ENCODE measurements around the gene TMEM41A. TPM values are rescaled to one million over a fixed set of nuclear protein-coding genes. Genes with fewer than 3 reads are reported as not detected.

The TMEM41A gene
- total RNA-seq, 2 experiments from 2014 or later = 16.3 to 20.4 TPM

DNA sequence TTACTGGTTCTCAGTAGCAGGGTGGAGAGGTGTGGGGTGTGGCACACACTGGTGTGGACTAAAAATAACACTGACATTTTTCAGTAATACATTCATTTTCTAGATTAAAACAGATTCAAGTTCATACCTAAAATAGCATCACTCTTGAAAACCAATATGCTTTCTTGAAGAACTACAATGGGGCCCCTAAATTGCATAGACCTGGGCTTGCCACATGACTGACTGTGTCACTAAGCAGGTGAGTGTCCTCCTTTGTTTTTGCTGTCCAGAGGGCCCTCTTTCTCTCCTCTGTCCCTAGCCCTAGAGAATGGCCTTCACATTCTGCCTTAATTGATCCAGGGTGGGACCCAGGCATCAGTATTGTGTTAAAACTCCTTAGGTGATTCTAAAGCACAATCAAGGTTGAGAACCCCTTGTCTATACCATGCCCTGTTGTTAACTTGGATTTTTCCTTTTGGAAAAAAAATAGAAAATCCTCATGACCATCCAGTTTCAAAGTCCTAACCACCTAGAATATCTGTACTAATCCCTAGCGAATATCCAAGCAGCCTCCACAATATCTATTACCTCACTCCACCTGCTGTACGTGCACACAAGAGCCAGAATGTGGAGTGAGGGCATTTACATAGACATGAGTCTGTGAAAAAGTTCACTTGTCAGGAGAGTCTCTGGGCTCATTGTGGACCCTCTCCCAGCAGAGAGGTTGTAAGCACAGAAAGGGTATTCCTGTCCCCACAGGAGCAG lies 18.7 kb upstream of the TMEM41A start:
- Mint-ChIP-seq H3K27ac (no peak overlapping the region), H3K27me3 (peaks cover 32% of the 10 kb centered on the region), H3K4me3 (no peak overlapping the region), H3K4me1 (no peaks in the 10 kb centered on the region), H3K9me3 (ENCODE audit: low read depth) (no peaks in the 10 kb centered on the region), H3K36me3 (no peaks in the 10 kb centered on the region)
- CTCF ChIA-PET = no interaction called here
- DNase-seq (no peak), ATAC-seq (no peak)

GRCh38 chr3:185511711-185512110 lies 12.9 kb upstream of the TMEM41A start:
- Mint-ChIP-seq H3K4me3 (no peak overlapping the region), H3K4me1 (no peaks in the 10 kb centered on the region), H3K27me3 (peaks cover 19% of the 10 kb centered on the region), H3K27ac (no peak overlapping the region), H3K9me3 (ENCODE audit: low read depth) (no peaks in the 10 kb centered on the region), H3K36me3 (no peaks in the 10 kb centered on the region)
- DNase-seq = no peak
- CTCF ChIA-PET = no interaction called here
- no peak for ATAC-seq

DNA sequence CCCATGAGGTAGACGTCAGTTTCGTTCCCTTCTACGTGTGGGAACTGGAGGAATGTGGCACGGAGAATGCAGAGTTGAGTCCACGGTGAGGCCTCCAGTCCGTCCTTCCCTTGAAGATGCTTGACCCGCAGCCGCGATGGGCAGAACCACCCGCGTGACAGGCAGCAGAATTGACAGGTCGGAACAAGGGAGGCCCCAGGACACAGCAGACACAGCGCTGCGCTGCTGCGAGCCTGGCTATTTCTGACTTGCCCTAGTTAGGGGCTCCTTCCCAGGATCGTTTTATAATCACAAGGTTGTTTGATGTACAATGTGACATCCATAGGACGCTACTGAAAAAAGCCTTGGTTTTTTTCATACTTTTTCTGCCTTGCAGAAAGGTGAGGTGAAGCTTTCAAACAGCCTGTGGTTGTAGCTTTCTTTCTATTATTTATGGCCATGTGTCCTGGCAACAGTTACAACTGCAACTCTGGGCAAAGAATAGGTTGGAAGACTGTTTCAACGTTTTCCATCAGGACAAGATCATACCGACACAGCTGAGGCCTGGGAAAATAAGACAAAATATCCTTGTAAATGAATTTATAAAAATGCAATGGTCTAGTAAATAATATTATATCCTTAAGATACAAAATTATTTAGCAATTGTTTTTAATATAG lies 9.6 kb upstream of the TMEM41A start:
- Mint-ChIP-seq H3K4me1 (no peaks in the 10 kb centered on the region), H3K27me3 (peaks cover 7% of the 10 kb centered on the region), H3K9me3 (ENCODE audit: low read depth) (no peaks in the 10 kb centered on the region), H3K4me3 (no peak overlapping the region), H3K27ac (no peak overlapping the region), H3K36me3 (no peaks in the 10 kb centered on the region)
- DNase-seq = no peak
- CTCF ChIA-PET = interaction anchor here (2.2 kb wide), 1 partner anchor 50 kb away, joined by 6 read pairs; no protein-coding TSS in a partner anchor
- ATAC-seq = no peak

DNA sequence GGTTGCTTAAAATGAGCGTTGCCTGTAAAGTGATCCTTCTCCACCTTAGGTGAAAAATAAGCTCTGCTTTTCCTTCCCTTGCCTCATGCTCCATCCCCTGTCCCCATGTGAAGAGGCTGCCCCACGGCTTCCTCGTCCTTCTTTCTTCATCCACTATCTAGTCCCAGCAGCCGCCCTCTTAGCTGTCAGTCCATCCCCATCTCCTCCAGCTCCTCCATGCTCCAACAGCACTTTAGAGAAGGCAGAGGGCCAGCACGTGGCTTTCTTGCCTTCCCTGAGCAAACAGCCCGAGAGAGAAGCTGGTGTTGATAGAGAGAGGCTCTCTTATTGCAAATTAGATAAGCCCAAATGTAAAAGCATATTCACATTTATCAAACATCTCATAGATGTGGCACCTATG lies 9.0 kb upstream of the TMEM41A start:
- no peaks in the 10 kb centered on the region for H3K9me3 Mint-ChIP-seq (ENCODE audit: low read depth)
- H3K27ac Mint-ChIP-seq = no peak overlapping the region

GRCh38 chr3:185504636-185505035 lies 5.8 kb upstream of the TMEM41A start:
- CTCF ChIA-PET = no interaction called here
- H3K9me3 Mint-ChIP-seq (ENCODE audit: low read depth) = no peaks in the 10 kb centered on the region
- no peak overlapping the region for H3K27ac Mint-ChIP-seq
- no peaks in the 10 kb centered on the region for H3K27me3 Mint-ChIP-seq
- no peaks in the 10 kb centered on the region for H3K4me1 Mint-ChIP-seq
- no peak overlapping the region for H3K4me3 Mint-ChIP-seq
- no peak for DNase-seq
- H3K36me3 Mint-ChIP-seq = no peaks in the 10 kb centered on the region
- ATAC-seq = no peak

More for the DNA sequence above, 9.0 kb upstream of the TMEM41A start:
- Mint-ChIP-seq H3K4me3 (no peak overlapping the region), H3K36me3 (no peaks in the 10 kb centered on the region), H3K4me1 (no peaks in the 10 kb centered on the region), H3K27me3 (peaks cover 3% of the 10 kb centered on the region)
- ATAC-seq = no peak
- DNase-seq = no peak
- CTCF ChIA-PET = interaction anchor here (2.2 kb wide), 1 partner anchor 51 kb away, joined by 6 read pairs; no protein-coding TSS in a partner anchor

DNA sequence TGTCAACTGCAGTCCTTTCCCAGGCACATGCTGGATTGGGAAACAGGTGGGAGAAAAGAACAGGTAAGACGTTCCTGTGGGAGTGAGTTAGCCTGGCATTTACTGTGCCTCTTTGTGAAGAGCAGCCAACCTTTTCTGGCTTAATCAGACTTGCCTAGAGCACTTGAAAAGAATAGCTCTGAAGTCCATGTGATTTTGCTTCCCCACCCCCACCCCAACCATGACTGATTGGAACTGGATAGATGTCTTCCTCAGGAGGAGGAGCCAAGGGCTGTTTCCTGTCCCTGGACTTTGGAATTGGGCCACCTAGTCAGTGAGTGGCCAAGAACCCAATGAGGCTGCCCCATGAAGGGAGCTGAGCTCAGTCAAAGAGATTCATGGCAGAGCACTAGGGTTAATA lies 4.7 kb upstream of the TMEM41A start:
- CTCF ChIA-PET = no interaction called here
- Mint-ChIP-seq H3K27ac (no peak overlapping the region), H3K36me3 (no peaks in the 10 kb centered on the region), H3K4me3 (no peak overlapping the region), H3K4me1 (peaks cover 5% of the 10 kb centered on the region), H3K27me3 (no peaks in the 10 kb centered on the region), H3K9me3 (ENCODE audit: low read depth) (no peaks in the 10 kb centered on the region)
- no peak for DNase-seq
- no peak for ATAC-seq

DNA sequence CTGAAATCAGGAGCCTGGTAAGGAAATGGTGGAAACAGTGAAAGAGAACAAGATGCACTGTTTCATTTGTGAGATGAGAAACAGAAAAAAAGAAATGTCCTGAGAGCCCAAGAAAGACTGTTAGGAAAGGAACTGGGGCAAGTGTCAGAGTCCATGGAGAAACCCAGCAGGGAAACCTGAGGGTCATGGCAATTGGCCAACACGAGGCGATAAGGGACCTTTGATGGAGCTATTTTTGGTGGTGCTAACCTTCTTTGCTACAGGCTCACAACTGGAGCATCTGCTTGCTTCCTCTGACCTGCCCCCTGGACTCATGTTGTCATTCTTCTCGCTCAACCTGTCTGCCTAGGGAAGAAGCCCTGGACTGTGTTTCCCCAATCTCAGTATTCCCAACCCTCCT lies 4.2 kb upstream of the TMEM41A start:
- Mint-ChIP-seq H3K27ac (no peak overlapping the region), H3K4me3 (no peak overlapping the region), H3K27me3 (no peaks in the 10 kb centered on the region), H3K9me3 (ENCODE audit: low read depth) (no peaks in the 10 kb centered on the region), H3K4me1 (peaks cover 7% of the 10 kb centered on the region), H3K36me3 (no peaks in the 10 kb centered on the region)
- DNase-seq (no peak), ATAC-seq (no peak)
- CTCF ChIA-PET = no interaction called here

DNA sequence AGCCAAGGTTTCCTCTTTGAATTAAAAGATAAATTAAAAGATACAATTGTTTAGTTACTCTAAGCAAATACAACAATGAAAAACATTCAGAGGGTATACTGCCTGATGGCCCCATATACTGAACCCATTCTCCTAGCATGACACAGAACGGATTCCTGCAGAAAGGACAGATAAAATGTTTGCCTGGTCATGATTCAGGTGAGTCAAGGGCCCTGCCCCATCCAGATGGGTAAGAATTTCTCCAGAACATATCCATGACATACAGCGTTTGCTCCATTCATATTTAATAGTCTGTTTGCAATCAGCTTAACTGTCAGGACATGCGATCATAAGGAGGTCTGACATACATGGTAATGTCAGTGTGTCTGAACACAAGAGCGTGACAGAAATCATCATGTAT lies 8.6 kb downstream of the TMEM41A start:
- Mint-ChIP-seq H3K27me3 (no peaks in the 10 kb centered on the region), H3K9me3 (ENCODE audit: low read depth) (no peaks in the 10 kb centered on the region), H3K36me3 (peaks cover 27% of the 10 kb centered on the region), H3K27ac (no peak overlapping the region), H3K4me1 (peaks cover 9% of the 10 kb centered on the region), H3K4me3 (no peak overlapping the region)
- CTCF ChIA-PET = no interaction called here
- DNase-seq (no peak), ATAC-seq (no peak)

- no peaks in the 10 kb centered on the region for H3K27me3 Mint-ChIP-seq
- H3K27ac Mint-ChIP-seq = no peak overlapping the region
- CTCF ChIA-PET = no interaction called here
- no peaks in the 10 kb centered on the region for H3K9me3 Mint-ChIP-seq (ENCODE audit: low read depth)
- H3K4me3 Mint-ChIP-seq = no peak overlapping the region
- DNase-seq = no peak
- peaks cover 9% of the 10 kb centered on the region for H3K4me1 Mint-ChIP-seq
- ATAC-seq = no peak
- H3K36me3 Mint-ChIP-seq = peaks cover 25% of the 10 kb centered on the region
Measured at GRCh38 chr3:185489462-185489861, 9.4 kb downstream of the TMEM41A start.

- no peak overlapping the region for H3K27ac Mint-ChIP-seq
- CTCF ChIA-PET = no interaction called here
Measured at GRCh38 chr3:185488465-185488864, 10.4 kb downstream of the TMEM41A start.

DNA sequence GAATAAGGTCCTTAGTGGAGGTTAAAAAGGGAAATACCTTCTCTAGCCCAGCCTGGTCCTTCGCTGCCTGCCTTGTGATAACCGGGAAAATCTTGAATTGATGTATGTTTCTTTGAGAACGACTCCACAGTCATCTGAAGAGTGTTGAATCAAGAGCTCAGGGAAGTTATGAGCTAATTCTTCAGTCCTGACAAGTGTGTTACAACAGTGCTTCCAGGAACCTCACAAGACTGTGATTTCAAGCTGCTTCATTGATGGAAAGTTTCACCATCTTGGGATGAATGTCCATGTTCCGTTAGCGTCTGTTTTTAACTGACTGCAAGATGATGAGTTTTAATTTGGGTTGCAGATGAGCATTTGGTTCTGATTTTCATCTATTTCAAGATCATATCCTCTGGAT lies 12.4 kb downstream of the TMEM41A start:
- ATAC-seq (no peak), DNase-seq (no peak)
- Mint-ChIP-seq H3K4me1 (peaks cover 11% of the 10 kb centered on the region), H3K27ac (no peak overlapping the region), H3K4me3 (no peak overlapping the region), H3K36me3 (peaks cover 31% of the 10 kb centered on the region), H3K9me3 (ENCODE audit: low read depth) (no peaks in the 10 kb centered on the region), H3K27me3 (no peaks in the 10 kb centered on the region)
- CTCF ChIA-PET = no interaction called here

More at GRCh38 chr3:185488465-185488864, 10.4 kb downstream of the TMEM41A start:
- no peak for DNase-seq
- no peaks in the 10 kb centered on the region for H3K9me3 Mint-ChIP-seq (ENCODE audit: low read depth)
- H3K4me3 Mint-ChIP-seq = no peak overlapping the region
- H3K4me1 Mint-ChIP-seq = peaks cover 9% of the 10 kb centered on the region
- peaks cover 17% of the 10 kb centered on the region for H3K36me3 Mint-ChIP-seq
- no peak for ATAC-seq
- no peaks in the 10 kb centered on the region for H3K27me3 Mint-ChIP-seq

GRCh38 chr3:185484296-185484695 lies 14.5 kb downstream of the TMEM41A start:
- no peak for ATAC-seq
- H3K4me3 Mint-ChIP-seq = no peak overlapping the region
- no peak overlapping the region for H3K27ac Mint-ChIP-seq
- no peak for DNase-seq
- H3K4me1 Mint-ChIP-seq = peaks cover 10% of the 10 kb centered on the region
- H3K36me3 Mint-ChIP-seq = peaks cover 31% of the 10 kb centered on the region
- CTCF ChIA-PET = no interaction called here
- no peaks in the 10 kb centered on the region for H3K27me3 Mint-ChIP-seq
- peaks cover 2% of the 10 kb centered on the region for H3K9me3 Mint-ChIP-seq (ENCODE audit: low read depth)

GRCh38 chr3:185479373-185479945 lies 19.4 kb downstream of the TMEM41A start:
- CTCF ChIA-PET = no interaction called here
- Mint-ChIP-seq H3K27me3 (no peaks in the 10 kb centered on the region), H3K27ac (no peak overlapping the region), H3K4me3 (no peak overlapping the region), H3K4me1 (peaks cover 10% of the 10 kb centered on the region), H3K9me3 (ENCODE audit: low read depth) (peaks cover 2% of the 10 kb centered on the region), H3K36me3 (peaks cover 30% of the 10 kb centered on the region)
- DNase-seq = no peak
- ATAC-seq = no peak

DNA sequence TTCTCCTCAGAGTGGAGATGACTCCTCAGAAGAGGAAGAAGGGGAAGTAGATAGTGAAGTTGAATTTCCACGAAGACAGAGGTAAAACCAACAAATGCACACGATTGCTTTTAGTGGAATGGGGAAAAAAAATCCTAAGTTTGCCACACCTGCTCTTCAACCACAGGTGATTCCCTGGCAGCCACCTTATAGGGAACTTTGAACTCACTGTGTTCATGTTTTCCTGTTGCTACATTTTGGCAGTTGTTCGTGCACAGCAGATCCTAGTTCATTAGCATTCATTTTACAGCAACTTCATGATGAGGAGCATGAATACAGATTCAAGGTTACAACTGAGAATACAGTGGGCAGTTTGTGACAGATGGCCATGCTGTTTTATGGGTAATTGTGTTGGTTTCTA lies 21.5 kb downstream of the TMEM41A start:
- DNase-seq (no peak), ATAC-seq (no peak)
- CTCF ChIA-PET = no interaction called here
- Mint-ChIP-seq H3K27me3 (no peaks in the 10 kb centered on the region), H3K4me1 (no peaks in the 10 kb centered on the region), H3K9me3 (ENCODE audit: low read depth) (peaks cover 2% of the 10 kb centered on the region), H3K36me3 (peaks cover 23% of the 10 kb centered on the region), H3K27ac (no peak overlapping the region), H3K4me3 (no peak overlapping the region)

All from activated CD8-positive, alpha-beta memory T cell treated with anti-CD3 and anti-CD28 coated beads, Interleukin-2, amount 10 ng/mL, durations not matched to agents 7 days and 5 days (primary cell).